CD4-positive, alpha-beta T cell treated with Interleukin-2 at 100 ng/mL for 4 hours (primary cell): Measurements from ENCODE around the gene TIA1.
A peak's percentile ranks its signal among the peaks of the same experiment; 100 is the strongest.
"Not testable (repeated sequence)": the region's sequence is repeated elsewhere in the genome, so short reads cannot be mapped to it uniquely, and the experiment has no call there.

ENCODE experiments used
- DNase-seq: peaks from one replicate; pipeline ENCODE4 v3.0.0-alpha.2; 2020; ENCODE audit warnings: low spot score

Gene TIA1, protein sequence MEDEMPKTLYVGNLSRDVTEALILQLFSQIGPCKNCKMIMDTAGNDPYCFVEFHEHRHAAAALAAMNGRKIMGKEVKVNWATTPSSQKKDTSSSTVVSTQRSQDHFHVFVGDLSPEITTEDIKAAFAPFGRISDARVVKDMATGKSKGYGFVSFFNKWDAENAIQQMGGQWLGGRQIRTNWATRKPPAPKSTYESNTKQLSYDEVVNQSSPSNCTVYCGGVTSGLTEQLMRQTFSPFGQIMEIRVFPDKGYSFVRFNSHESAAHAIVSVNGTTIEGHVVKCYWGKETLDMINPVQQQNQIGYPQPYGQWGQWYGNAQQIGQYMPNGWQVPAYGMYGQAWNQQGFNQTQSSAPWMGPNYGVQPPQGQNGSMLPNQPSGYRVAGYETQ

DNA sequence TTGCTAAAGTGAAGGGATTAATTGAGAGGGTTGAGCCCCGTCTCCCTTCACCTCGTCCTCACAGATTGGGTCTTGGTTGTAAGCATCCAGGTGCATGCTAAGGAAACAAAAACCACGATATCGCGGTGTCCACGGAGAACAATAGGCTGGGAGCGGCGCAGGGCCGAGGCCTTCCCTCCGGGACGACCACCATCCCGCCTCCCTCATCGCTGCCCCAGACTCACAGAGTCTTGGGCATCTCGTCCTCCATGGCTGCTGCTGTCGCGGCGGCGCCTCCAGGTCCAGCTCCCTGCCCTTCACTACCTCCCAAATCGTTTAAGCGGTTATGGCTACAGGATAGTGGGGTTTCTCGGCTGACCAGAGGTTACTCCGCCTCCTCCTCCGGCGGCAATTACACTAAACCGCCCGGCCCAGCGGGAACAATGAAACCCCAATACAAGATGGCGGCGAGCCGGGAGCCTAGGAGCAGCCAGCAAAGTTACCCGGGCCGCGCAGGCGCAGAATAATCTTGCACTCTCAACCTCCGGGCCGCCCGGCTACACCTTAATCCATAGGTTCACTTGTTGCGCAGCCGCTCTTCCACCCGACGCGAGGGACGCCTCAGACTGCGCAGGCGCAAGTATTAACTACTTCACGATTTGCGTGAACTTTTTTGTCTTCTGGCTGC lies at the start of gene TIA1:
TIA1 (minus strand) TSS at position 448 of the 667 bp plus-strand sequence; CDS start at position 250, 198 bp downstream.
- DNase-seq, result peak; percentile 99

- not testable (repeated sequence) for DNase-seq
These were observed 49.4 kb upstream of the TIA1 start for GRCh38 chr2:70297828-70298227.

DNA sequence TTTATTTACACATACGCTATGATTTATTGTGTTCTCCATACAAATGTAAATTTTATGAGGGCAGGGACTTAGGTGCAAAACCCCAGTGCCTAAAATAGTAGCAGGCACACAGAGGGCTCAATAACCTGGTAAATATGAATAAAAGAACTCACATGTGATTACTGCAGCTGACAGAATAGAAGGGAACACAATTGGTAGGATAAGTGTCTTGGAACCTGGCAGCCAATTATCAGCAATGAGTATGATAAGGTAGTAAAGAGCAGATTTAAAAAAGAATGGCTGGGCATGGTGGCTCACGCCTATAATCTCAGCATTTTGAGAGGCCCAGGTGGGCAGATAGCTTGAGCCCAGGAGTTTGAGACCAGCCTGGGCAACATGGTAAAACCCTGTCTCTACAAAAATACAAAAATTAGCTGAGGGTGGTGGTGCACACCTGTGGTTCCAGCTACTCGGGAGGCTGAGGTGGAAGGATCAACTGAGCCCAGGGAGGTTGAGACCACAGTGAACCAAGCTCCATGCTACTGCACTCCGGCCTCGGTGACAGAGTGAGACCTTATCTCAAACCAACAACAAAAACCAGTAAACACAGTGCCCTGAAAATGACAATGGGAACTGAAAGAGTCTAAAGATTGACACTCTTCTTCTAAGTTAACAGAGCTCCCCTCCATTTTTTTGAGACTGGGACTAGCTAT lies 35.2 kb upstream of the TIA1 start:
- no peak for DNase-seq

- no peak for DNase-seq
These were observed 34.0 kb upstream of the TIA1 start for GRCh38 chr2:70282439-70282838.

DNA sequence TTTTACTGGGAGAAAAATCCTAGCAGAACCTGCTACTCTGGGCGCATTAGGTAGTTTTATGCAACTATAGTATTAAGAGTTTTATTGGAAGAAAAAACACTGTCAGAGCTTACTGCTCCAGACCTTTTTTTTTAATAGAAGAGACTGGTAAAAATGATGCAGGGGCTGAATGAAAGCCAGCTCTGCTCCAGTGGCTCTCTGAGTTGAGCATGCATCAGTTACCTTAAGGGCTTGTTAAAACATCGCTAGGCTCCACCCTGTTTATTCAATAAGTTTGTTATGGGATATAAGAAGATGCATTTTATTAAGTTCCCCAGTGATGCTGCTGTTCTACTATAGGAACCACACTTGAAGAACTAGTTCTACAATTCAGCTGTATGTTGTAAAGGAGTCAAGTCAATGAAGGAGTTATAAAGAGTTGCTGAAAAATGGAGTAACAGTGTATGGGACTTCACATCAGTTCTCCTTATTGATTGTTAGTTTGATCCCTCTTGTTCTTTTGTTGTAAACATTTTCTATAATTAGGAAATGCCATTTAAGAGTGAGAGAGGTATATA lies 31.9 kb upstream of the TIA1 start:
- no peak for DNase-seq

GRCh38 chr2:70270323-70270722 lies 21.9 kb upstream of the TIA1 start:
- DNase-seq, result no peak

DNA sequence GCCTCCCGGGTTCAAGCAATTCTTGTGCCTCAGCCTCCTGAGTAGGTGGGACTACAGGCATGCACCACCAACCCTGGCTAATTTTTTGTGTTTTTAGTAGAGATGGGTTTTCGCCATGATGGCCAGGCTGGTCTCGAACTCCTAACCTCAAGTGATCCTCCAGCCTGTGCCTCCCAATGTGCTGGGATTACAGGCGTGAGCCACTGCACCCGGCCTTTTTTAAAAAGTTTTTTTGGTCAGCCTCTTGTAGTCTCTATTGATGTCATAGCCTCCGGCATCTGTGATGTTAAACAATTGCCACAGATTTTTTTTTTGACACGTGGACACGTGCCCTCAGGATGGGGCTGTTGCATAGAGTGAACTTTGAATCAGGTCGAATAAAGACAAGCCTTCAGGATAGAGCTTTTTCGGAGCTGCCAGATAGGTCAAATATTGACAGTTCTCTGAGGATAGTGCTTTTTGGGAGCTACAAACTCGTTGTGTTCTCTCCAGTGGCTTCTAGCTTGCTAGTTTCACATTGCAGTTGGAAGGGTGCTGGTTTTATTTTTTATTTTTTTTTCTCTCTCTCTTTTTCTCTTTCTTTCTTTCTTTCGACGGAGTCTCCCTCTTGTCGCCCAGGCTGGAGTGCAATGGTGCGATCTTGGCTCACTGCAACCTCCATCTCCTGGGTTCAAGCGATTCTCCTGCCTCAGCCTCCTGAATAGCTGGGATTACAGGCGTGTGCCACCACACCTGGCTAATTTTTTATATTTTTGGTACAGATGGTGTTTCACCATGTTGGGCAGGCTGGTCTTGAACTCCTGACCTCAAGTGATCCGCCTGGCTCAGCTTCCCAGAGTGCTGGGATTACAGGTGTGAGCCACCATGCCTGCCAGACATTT lies 21.2 kb upstream of the TIA1 start:
- not testable (repeated sequence) for DNase-seq

DNA sequence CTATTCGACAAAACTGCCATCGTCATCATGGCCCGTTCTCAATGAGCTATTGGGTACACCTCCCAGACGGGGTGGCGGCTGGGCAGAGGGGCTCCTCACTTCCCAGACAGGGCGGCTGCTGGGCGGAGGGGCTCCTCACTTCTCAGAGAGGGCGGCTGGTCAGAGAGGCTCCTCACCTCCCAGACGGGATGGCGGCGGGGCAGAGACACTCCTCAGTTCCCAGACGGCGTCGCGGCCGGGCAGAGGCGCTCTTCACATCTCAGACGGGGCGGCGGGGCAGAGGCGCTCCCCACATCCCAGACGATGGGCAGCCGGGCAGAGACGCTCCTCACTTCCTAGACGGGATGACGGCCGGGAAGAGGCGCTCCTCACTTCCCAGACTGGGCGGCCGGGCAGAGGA lies 18.5 kb upstream of the TIA1 start:
- DNase-seq, result not testable (repeated sequence)

GRCh38 chr2:70261501-70261900 lies 13.1 kb upstream of the TIA1 start:
- no peak for DNase-seq

GRCh38 chr2:70258532-70258875 lies 10.1 kb upstream of the TIA1 start:
- no peak for DNase-seq

GRCh38 chr2:70255637-70256314 lies 7.3 kb upstream of the TIA1 start:
- no peak for DNase-seq

DNA sequence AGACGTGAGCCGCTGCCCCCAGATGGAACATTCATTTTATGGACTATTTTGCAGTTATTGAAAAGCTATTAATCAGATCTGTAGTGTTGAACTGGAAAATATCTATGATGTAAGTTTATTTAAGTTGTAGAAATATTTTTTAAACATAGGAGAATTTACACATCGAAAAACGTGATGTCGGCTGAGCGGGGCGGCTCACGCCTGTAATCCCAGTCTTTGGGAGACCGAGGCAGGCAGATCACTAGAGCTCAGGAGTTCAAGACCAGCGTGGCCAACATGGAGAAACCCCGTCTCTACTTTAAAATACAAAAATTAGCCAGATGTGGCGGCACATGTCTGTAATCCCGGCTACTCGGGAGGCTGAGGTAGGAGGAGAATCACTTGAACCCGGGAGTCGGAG lies 2.0 kb upstream of the TIA1 start:
- no peak for DNase-seq

- DNase-seq, result peak; percentile 58
These were observed 856 bp downstream of the TIA1 start for GRCh38 chr2:70247364-70248180.

GRCh38 chr2:70243806-70244584 lies 4.4 kb downstream of the TIA1 start:
- DNase-seq, result no peak

DNA sequence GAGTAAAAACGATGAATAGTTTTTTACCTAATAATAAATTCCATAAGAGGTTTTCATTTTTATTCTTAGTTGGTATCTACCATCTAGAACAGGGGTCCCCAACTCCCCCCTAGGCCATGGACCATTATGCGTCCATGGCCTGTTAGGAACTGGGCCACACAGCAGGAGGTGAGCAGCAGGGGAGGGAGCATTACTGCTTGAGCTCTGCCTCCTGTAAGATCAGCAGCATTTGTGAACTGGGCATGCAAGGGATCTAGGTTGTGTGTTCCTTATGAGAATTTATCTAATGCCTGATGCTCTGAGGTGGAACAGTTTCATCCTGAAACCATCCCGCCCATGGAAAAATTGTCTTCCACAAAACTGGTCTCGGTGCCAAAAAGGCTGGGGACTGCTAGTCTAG lies 5.9 kb downstream of the TIA1 start:
- no peak for DNase-seq

GRCh38 chr2:70241340-70241739 lies 7.1 kb downstream of the TIA1 start:
- DNase-seq, result no peak

DNA sequence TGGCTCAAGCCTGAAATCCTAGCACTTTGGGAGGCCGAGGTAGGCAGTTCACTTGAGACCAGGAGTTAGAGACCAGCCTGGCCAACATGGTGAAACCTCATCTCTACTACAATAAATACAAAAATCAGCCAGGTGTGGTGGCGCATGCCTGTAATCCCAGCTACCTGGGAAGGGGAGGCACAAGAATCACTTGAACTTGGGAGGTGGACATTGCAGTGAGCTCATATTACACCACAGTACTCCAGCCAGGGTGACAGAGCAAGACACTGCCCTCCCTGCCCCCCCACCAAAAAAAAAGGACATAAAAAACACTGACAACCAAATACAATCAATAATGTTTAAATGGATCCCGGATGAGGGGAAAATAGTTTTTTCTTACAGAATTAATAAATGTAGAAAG lies 7.8 kb downstream of the TIA1 start:
- no peak for DNase-seq

- no peak for DNase-seq
These were observed 14.5 kb downstream of the TIA1 start for GRCh38 chr2:70233926-70234325.

DNA sequence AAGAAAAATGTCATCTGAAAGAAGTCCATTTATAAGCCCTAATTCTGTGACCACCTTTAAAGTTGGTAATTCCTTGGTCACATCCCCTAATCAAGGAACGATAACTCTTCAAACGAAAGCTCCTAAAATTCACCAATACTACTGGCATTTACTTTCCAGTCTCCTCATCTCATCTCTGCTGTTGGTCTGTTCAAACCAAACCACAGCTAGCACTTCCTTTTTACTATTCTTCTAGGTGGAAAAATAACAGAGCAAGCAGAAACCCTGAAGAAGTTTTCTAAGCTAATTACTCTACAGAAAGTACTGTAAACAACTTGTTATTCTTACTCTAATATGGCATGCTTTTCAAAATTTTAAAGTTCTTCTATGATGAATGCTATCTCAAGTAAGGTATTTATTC lies 21.6 kb downstream of the TIA1 start:
- no peak for DNase-seq
